Stimulated activated effector memory CD8-positive, alpha-beta T cell treated with anti-CD3 and anti-CD28 coated beads, Interleukin-12 subunit alpha, Interleukin-12 subunit beta, amount 100 ng/mL, for 72 hours (primary cell): ENCODE data around the gene SLC16A9.
"Not testable (repeated sequence)": the region's sequence is repeated elsewhere in the genome, so short reads cannot be mapped to it uniquely, and the experiment has no call there.

Source experiments
- ATAC-seq: fragments of 150-1000 bp; cut with Tn5 transposase; 2 replicates; pipeline ENCODE4 v1.10.0; 2021
- DNase-seq, 2 donors: peaks; one replicate each; pipeline ENCODE4 v3.0.0; 2021 to 2022; ENCODE audit warnings: low spot score in 2 of 2
- H3K27ac Mint-ChIP-seq: one replicate; pipeline ENCODE4 v1.8.0; 2022; ENCODE audit warnings: mild to moderate bottlenecking, mixed read lengths
- H3K36me3 Mint-ChIP-seq: one replicate; pipeline ENCODE4 v1.8.0; 2022; ENCODE audit warnings: mild to moderate bottlenecking, mixed read lengths
- H3K4me1 Mint-ChIP-seq: one replicate; pipeline ENCODE4 v1.8.0; 2022; ENCODE audit warnings: mixed read lengths
- H3K4me3 Mint-ChIP-seq: one replicate; pipeline ENCODE4 v1.8.0; 2022; ENCODE audit warnings: mild to moderate bottlenecking, mixed read lengths
- H3K9me3 Mint-ChIP-seq: one replicate; pipeline ENCODE4 v1.8.0; 2022; ENCODE audit warnings: mixed read lengths

SLC16A9 gene

DNA sequence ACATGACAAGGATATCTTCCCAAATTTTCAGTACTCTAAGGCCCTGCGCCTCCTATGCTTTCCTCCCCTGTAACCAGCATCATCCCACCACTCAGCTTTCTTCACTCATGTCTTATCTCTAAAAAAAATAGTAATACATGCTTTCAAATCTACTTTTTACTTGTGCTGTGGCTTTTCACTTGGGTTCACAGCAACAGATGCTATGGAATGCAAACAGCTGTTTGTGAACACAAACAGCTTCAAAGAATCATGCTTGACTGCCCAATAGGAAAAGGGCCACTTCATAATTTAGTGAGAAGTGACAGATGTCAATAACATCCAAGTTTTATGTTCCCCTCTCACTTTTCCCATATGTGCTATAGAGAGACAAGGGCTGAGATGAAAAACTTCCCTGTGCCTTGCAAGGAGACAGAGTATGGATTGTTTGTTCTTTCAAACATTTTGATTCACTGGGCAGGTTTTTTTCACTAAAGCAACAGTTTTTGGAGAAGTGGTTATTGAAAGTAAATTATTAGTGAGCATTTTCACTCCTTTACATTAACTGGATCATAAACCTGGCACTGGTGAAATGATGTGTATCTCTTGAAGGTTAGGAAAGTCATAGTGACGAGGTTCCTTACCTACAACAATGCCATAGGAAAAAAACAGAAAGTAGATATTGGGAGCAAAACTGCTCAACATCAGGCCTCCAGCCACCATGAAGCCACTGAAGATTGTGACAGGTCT, 37.3 kb downstream of the SLC16A9 start:
- no peak for DNase-seq
- Mint-ChIP-seq H3K36me3 (no peaks in the 10 kb centered on the region), H3K4me1 (no peaks in the 10 kb centered on the region), H3K9me3 (no peaks in the 10 kb centered on the region), H3K4me3 (no peak overlapping the region), H3K27ac (no peak overlapping the region)
- ATAC-seq, result no peak

- DNase-seq (no peak), ATAC-seq (no peak)
- Mint-ChIP-seq H3K4me1 (no peaks in the 10 kb centered on the region), H3K27ac (no peak overlapping the region), H3K36me3 (no peaks in the 10 kb centered on the region), H3K9me3 (no peaks in the 10 kb centered on the region), H3K4me3 (no peak overlapping the region)
These were observed 39.4 kb downstream of the SLC16A9 start for GRCh38 chr10:59670269-59670668.

DNA sequence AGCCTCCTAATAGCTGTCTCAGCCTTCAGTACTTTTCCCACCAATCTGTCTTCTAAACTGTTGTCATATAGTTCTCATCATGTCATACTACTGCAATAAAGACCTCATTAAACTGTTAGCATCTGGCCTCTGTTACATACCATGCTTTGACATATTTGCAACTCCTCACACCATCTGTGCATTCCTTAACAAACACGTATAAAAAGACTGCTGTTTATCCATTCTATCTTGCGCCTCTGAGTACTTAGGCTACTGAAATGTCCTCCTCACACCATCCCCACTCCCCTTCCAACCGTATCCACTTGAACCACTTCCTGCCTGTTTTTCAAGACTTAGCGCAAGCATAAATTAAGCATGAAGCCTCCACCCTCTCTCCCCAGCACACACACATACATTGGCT, 41.6 kb downstream of the SLC16A9 start:
- Mint-ChIP-seq H3K4me3 (no peak overlapping the region), H3K27ac (no peak overlapping the region), H3K4me1 (no peaks in the 10 kb centered on the region), H3K36me3 (no peaks in the 10 kb centered on the region), H3K9me3 (no peaks in the 10 kb centered on the region)
- DNase-seq (no peak), ATAC-seq (no peak)

- no peak overlapping the region for H3K27ac Mint-ChIP-seq
- no peak overlapping the region for H3K4me3 Mint-ChIP-seq
- ATAC-seq (no peak), DNase-seq (no peak)
- H3K9me3 Mint-ChIP-seq, result no peaks in the 10 kb centered on the region
- no peaks in the 10 kb centered on the region for H3K36me3 Mint-ChIP-seq
- no peaks in the 10 kb centered on the region for H3K4me1 Mint-ChIP-seq
These were observed 43.3 kb downstream of the SLC16A9 start for GRCh38 chr10:59666310-59666709.

DNA sequence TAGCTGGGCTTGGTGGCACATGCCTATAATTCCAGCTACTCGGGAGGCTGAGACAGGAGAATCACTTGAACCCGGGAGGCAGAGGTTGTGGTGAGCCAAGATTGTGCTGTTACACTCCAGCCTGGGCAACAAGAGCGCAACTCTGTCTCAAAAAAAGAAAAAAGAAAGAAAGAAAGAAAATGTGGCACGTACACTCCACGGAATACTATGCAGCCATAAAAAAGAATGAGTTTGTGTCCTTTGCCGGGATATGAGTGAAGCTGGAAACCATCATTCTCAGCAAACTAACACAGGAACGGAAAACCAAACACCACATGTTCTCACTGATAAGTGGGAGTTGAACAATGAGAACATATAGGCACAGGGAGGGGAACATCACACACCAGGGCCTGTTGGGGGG, 46.4 kb downstream of the SLC16A9 start:
- H3K4me1 Mint-ChIP-seq, H3K36me3 Mint-ChIP-seq, ATAC-seq, H3K4me3 Mint-ChIP-seq, H3K9me3 Mint-ChIP-seq, H3K27ac Mint-ChIP-seq, DNase-seq: not testable (repeated sequence)

GRCh38 chr10:59657724-59658123, 51.9 kb downstream of the SLC16A9 start:
- Mint-ChIP-seq H3K4me1 (no peaks in the 10 kb centered on the region), H3K9me3 (peaks cover 3% of the 10 kb centered on the region), H3K36me3 (no peaks in the 10 kb centered on the region), H3K27ac (no peak overlapping the region), H3K4me3 (no peak overlapping the region)
- DNase-seq, result no peak
- ATAC-seq, result no peak

DNA sequence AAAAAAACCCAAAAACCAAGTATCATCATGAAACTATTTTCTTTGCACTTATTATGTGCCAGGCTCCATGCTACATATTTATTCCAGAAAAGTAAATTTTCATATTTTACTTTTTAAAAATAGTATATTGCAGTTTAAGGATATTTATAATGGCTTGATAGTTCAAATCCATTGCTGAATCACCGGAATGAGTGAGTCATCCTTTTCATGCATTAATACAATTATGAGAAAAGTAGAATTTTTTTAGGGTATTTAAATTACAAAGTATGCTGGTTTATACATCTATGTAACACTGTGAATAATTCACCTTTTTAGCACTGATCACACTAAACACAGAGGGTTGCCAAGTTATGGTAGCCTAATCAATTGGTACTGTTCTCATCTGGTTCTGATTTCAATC, 54.3 kb downstream of the SLC16A9 start:
- Mint-ChIP-seq H3K27ac (no peak overlapping the region), H3K9me3 (peaks cover 3% of the 10 kb centered on the region), H3K36me3 (no peaks in the 10 kb centered on the region), H3K4me3 (no peak overlapping the region), H3K4me1 (no peaks in the 10 kb centered on the region)
- DNase-seq (no peak), ATAC-seq (no peak)

- no peak overlapping the region for H3K27ac Mint-ChIP-seq
- peak; percentile 11 for ATAC-seq
- no peaks in the 10 kb centered on the region for H3K36me3 Mint-ChIP-seq
- H3K4me3 Mint-ChIP-seq, result no peak overlapping the region
- DNase-seq, result no peak
- H3K9me3 Mint-ChIP-seq, result no peaks in the 10 kb centered on the region
- H3K4me1 Mint-ChIP-seq, result no peaks in the 10 kb centered on the region
These were observed 55.6 kb downstream of the SLC16A9 start for GRCh38 chr10:59654007-59654406.

GRCh38 chr10:59651902-59652301, 57.7 kb downstream of the SLC16A9 start:
- Mint-ChIP-seq H3K9me3 (no peaks in the 10 kb centered on the region), H3K36me3 (no peaks in the 10 kb centered on the region), H3K4me1 (no peaks in the 10 kb centered on the region), H3K4me3 (no peak overlapping the region), H3K27ac (no peak overlapping the region)
- ATAC-seq (no peak), DNase-seq (no peak)

DNA sequence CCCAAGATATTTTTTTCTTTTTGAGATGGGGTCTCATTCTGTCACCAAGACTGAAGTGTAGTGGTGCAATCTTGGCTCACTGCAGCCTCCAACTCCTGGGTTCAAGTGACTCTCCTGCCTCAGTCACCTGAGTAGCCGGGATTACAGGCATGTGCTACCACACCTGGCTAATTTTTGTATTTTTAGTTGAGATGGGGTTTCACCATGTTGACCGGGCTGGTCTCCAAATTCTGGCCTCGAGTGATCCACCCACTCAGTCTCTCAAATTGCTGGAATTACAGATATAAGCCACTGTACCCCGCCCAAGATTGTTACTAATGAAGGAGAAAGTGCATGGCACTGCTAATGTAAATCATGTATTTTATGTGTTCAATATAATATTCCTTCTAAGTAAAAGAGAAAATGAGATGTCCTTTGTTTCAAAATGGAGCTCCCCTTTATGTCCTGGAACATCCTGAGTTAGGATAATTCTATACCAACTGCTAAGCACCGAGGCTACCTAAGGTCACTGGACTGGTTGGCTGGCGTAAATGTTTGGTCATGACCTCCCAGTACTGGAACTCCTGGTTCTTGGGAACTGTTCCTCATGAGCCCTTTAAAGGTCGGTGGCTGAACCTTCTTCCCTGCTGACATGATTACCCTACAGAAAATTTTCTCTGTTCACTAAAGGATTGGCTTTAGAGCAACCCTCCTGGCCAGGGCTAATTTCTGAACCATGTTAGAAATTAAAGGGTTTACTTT, 59.9 kb downstream of the SLC16A9 start:
- H3K4me1 Mint-ChIP-seq, result no peaks in the 10 kb centered on the region
- H3K27ac Mint-ChIP-seq, result no peak overlapping the region
- DNase-seq, result no peak
- H3K36me3 Mint-ChIP-seq, result no peaks in the 10 kb centered on the region
- peaks cover 11% of the 10 kb centered on the region for H3K9me3 Mint-ChIP-seq
- ATAC-seq, result no peak
- no peak overlapping the region for H3K4me3 Mint-ChIP-seq

GRCh38 chr10:59648711-59649201, 60.9 kb downstream of the SLC16A9 start:
- ATAC-seq, result no peak
- no peak for DNase-seq
- Mint-ChIP-seq H3K4me3 (no peak overlapping the region), H3K27ac (no peak overlapping the region), H3K9me3 (peaks cover 16% of the 10 kb centered on the region), H3K36me3 (no peaks in the 10 kb centered on the region), H3K4me1 (no peaks in the 10 kb centered on the region)

DNA sequence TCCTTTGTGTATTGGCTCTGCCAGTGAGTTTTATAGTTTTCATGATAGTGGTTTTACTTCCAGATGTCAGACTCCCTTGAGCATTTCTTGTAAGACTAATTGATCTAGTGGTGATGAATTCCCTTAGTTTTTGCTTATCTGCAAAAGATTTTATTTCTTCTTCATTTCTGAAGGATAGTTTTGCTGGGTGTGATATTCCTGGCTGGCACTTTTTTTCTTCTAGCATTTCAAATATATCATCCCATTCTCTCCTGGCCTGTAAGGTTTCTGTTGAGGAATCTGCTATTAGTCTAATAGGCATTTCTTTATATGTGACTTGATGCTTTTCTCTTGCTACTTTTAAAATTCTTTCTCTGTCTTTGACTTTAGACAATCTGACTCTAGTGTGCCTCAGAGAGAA, 64.8 kb downstream of the SLC16A9 start:
- H3K4me1 Mint-ChIP-seq, result no peaks in the 10 kb centered on the region
- H3K4me3 Mint-ChIP-seq, result no peak overlapping the region
- peaks cover 18% of the 10 kb centered on the region for H3K9me3 Mint-ChIP-seq
- H3K27ac Mint-ChIP-seq, result no peak overlapping the region
- DNase-seq, result no peak
- no peaks in the 10 kb centered on the region for H3K36me3 Mint-ChIP-seq
- ATAC-seq, result no peak

DNA sequence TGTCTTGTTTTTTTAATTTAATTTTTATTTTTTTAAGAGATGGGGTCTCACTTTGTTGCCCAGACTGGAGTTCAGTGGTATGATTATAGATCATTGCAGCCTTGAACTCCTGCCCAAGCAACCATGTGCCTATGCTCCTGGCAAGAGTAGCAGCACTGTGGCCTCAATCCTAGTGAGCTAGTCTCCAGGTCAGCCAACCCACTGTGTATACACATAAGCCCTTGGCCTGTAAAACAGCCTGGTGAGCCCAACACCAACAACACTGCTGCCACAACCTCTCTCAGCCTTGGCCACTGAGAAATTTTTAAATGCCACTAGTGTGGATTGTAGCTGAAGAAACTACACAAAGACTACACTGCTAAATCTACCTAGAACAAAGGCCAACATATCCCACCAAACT, 68.0 kb downstream of the SLC16A9 start:
- not testable (repeated sequence) for H3K4me1 Mint-ChIP-seq, DNase-seq, H3K27ac Mint-ChIP-seq, H3K36me3 Mint-ChIP-seq, H3K4me3 Mint-ChIP-seq, ATAC-seq
- H3K9me3 Mint-ChIP-seq, result peaks cover 18% of the 10 kb centered on the region

DNA sequence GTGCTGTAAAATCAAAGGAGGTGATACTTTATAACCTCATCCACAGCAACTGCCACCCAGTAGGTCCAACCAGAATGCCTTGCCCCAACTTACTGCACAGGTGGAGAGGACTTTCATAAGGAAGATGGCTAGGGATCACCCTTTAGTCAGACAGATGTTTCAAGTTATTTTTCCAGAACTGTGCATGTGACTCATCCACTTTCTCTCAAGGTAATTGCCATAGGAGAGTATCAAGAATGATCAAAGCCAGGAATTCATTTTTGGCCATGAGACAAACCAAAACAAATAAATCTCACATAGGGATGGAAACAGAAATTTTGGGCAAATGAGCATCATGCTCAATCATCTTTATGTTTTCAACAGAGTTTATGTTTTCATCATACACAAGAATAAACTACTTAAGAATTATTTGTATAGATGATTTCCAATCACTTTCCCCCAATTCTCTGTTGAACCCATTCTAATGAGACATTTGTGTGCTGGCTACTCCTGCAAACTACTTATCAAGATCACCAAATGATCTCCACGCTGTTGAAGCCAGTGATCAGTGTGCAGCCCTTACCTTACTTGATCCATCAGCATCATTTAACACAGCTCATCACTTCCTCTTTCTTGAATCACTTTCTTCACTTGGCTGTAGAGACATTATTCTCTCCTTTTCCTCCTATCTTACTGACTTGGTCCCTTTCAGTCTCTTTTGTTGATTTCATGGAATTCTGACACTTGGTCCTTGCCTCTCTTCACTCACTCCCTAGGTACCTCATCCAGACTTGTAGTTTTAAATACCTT, 74.0 kb downstream of the SLC16A9 start:
- Mint-ChIP-seq H3K36me3 (no peaks in the 10 kb centered on the region), H3K9me3 (no peaks in the 10 kb centered on the region)

GRCh38 chr10:59634102-59634501, 75.5 kb downstream of the SLC16A9 start:
- no peak overlapping the region for H3K4me3 Mint-ChIP-seq
- ATAC-seq (no peak), DNase-seq (no peak)
- H3K36me3 Mint-ChIP-seq, result no peaks in the 10 kb centered on the region
- H3K4me1 Mint-ChIP-seq, result no peaks in the 10 kb centered on the region
- H3K9me3 Mint-ChIP-seq, result no peaks in the 10 kb centered on the region
- H3K27ac Mint-ChIP-seq, result no peak overlapping the region

More for the DNA sequence above, 74.0 kb downstream of the SLC16A9 start:
- ATAC-seq (no peak), DNase-seq (no peak)
- Mint-ChIP-seq H3K4me1 (no peaks in the 10 kb centered on the region), H3K27ac (no peak overlapping the region), H3K4me3 (no peak overlapping the region)
